ENCODE data around the gene MTMR4.
"Not testable (repeated sequence)": the region's sequence is repeated elsewhere in the genome, so short reads cannot be mapped to it uniquely, and the experiment has no call there.

Gene MTMR4

GRCh38 chr17:58487589-58488427, 26.6 kb downstream of the MTMR4 start, which contains the start of gene HSF5:
HSF5 (minus strand) TSS chr17:58488408; CDS start chr17:58488274, 134 bp downstream.
- no peak within 1 kb of the TSS for H3K27ac ChIP-seq
- no peak for DNase-seq (ENCODE audit: low spot score)
- ChIA-PET POLR2A (ENCODE audit: low non-redundant PET) (no interaction called here), CTCF (no interaction called here)
- no peak for TF ChIP-seq CTCF (conservative IDR thresholded peaks at IDR 0.05; ENCODE audit: low read depth)

- TF ChIP-seq CTCF (conservative IDR thresholded peaks at IDR 0.05; ENCODE audit: low read depth), result no peak
Observed at GRCh38 chr17:58484600-58484999, 29.8 kb downstream of the MTMR4 start.

GRCh38 chr17:58481798-58482197, 32.6 kb downstream of the MTMR4 start:
- DNase-seq (ENCODE audit: low spot score); H3K27ac ChIP-seq; POLR2A ChIA-PET (ENCODE audit: low non-redundant PET): not testable (repeated sequence)
- CTCF ChIA-PET, result interaction anchor here (0.6 kb wide), 2 partner anchors 306 to 1165 kb away, joined by 3 to 4 read pairs; no protein-coding TSS in a partner anchor

More at GRCh38 chr17:58484600-58484999, 29.8 kb downstream of the MTMR4 start:
- H3K27ac ChIP-seq, result no peak overlapping the region
- POLR2A ChIA-PET (ENCODE audit: low non-redundant PET), result no interaction called here
- CTCF ChIA-PET, result no interaction called here
- DNase-seq (ENCODE audit: low spot score), result no peak

- POLR2A ChIA-PET (ENCODE audit: low non-redundant PET), result no interaction called here
- H3K27ac ChIP-seq, result no peak overlapping the region
- CTCF ChIA-PET, result interaction anchor here (0.6 kb wide), 1 partner anchor 111 kb away, joined by 3 read pairs; no protein-coding TSS in a partner anchor
- no peak for DNase-seq (ENCODE audit: low spot score)
- TF ChIP-seq CTCF (conservative IDR thresholded peaks at IDR 0.05; ENCODE audit: low read depth), result no peak
Observed at GRCh38 chr17:58480090-58480489, 34.3 kb downstream of the MTMR4 start.

- ChIA-PET POLR2A (ENCODE audit: low non-redundant PET) (no interaction called here), CTCF (no interaction called here)
- no peak for DNase-seq (ENCODE audit: low spot score)
- no peak overlapping the region for H3K27ac ChIP-seq
- TF ChIP-seq CTCF (conservative IDR thresholded peaks at IDR 0.05; ENCODE audit: low read depth), result no peak
Observed at GRCh38 chr17:58476812-58477211, 37.6 kb downstream of the MTMR4 start.

GRCh38 chr17:58475985-58476384, 38.5 kb downstream of the MTMR4 start:
- no peak overlapping the region for H3K27ac ChIP-seq
- CTCF ChIA-PET, result no interaction called here
- no peak for DNase-seq (ENCODE audit: low spot score)
- no peak for TF ChIP-seq CTCF (conservative IDR thresholded peaks at IDR 0.05; ENCODE audit: low read depth)
- POLR2A ChIA-PET (ENCODE audit: low non-redundant PET), result no interaction called here

- DNase-seq (ENCODE audit: low spot score), result no peak
- no peak overlapping the region for H3K27ac ChIP-seq
- no peak for TF ChIP-seq CTCF (conservative IDR thresholded peaks at IDR 0.05; ENCODE audit: low read depth)
- ChIA-PET CTCF (no interaction called here), POLR2A (ENCODE audit: low non-redundant PET) (no interaction called here)
Observed at GRCh38 chr17:58470356-58470755, 44.1 kb downstream of the MTMR4 start.
